ENCODE measurements around the gene SPEG. TPM values are rescaled to one million over a fixed set of nuclear protein-coding genes. Genes with fewer than 3 reads are reported as not detected.

The SPEG gene
- total and polyA plus RNA-seq, 2 of the 13 experiments (the other 11 are each of a cell fraction or from before 2014, with no cell fraction given) = 0.18 to 0.24 TPM

- TF ChIP-seq ZNF577 (CRISPR knock-in tag; IDR thresholded peaks at IDR 0.05; ENCODE audit: borderline replicate concordance, low read depth) (no peak), ZNF780A (CRISPR knock-in tag; IDR thresholded peaks at IDR 0.05) (no peak), MXI1 (IDR thresholded peaks at IDR 0.05; ENCODE audit: borderline replicate concordance, low read depth, low read length) (no peak; the same call in 2 of the 3 replicates), MAFK (conservative IDR thresholded peaks at IDR 0.05 in 1 of 2, IDR thresholded peaks at IDR 0.05 in 1 of 2; ENCODE audit: low read length in 2 of 2) (no peak), ADNP (CRISPR knock-in tag; IDR thresholded peaks at IDR 0.05) (no peak), MTF2 (CRISPR knock-in tag; IDR thresholded peaks at IDR 0.05; ENCODE audit: borderline replicate concordance) (no peak; the same call in 1 of the 2 replicates), CENPX (CRISPR knock-in tag; IDR thresholded peaks at IDR 0.05) (no peak), ZNF510 (CRISPR knock-in tag; IDR thresholded peaks at IDR 0.05; ENCODE audit: low read depth) (0 out of 2 replicates have a peak, but pooled peaks have one; percentile 18), KMT2A (CRISPR knock-in tag; IDR thresholded peaks at IDR 0.05) (0 out of 2 replicates have a peak, but pooled peaks have one; percentile 28), ZNF784 (CRISPR knock-in tag; IDR thresholded peaks at IDR 0.05; ENCODE audit: borderline replicate concordance) (peak; percentile 16; the same call in 1 of the 2 replicates), ZNF567 (CRISPR knock-in tag; IDR thresholded peaks at IDR 0.05; ENCODE audit: borderline replicate concordance) (peak; percentile 54; the same call in 1 of the 2 replicates), FOXA3 (CRISPR knock-in tag; IDR thresholded peaks at IDR 0.05) (peak; percentile 12; the same call in 1 of the 2 replicates)
- TF ChIP-seq, protein P1, sequence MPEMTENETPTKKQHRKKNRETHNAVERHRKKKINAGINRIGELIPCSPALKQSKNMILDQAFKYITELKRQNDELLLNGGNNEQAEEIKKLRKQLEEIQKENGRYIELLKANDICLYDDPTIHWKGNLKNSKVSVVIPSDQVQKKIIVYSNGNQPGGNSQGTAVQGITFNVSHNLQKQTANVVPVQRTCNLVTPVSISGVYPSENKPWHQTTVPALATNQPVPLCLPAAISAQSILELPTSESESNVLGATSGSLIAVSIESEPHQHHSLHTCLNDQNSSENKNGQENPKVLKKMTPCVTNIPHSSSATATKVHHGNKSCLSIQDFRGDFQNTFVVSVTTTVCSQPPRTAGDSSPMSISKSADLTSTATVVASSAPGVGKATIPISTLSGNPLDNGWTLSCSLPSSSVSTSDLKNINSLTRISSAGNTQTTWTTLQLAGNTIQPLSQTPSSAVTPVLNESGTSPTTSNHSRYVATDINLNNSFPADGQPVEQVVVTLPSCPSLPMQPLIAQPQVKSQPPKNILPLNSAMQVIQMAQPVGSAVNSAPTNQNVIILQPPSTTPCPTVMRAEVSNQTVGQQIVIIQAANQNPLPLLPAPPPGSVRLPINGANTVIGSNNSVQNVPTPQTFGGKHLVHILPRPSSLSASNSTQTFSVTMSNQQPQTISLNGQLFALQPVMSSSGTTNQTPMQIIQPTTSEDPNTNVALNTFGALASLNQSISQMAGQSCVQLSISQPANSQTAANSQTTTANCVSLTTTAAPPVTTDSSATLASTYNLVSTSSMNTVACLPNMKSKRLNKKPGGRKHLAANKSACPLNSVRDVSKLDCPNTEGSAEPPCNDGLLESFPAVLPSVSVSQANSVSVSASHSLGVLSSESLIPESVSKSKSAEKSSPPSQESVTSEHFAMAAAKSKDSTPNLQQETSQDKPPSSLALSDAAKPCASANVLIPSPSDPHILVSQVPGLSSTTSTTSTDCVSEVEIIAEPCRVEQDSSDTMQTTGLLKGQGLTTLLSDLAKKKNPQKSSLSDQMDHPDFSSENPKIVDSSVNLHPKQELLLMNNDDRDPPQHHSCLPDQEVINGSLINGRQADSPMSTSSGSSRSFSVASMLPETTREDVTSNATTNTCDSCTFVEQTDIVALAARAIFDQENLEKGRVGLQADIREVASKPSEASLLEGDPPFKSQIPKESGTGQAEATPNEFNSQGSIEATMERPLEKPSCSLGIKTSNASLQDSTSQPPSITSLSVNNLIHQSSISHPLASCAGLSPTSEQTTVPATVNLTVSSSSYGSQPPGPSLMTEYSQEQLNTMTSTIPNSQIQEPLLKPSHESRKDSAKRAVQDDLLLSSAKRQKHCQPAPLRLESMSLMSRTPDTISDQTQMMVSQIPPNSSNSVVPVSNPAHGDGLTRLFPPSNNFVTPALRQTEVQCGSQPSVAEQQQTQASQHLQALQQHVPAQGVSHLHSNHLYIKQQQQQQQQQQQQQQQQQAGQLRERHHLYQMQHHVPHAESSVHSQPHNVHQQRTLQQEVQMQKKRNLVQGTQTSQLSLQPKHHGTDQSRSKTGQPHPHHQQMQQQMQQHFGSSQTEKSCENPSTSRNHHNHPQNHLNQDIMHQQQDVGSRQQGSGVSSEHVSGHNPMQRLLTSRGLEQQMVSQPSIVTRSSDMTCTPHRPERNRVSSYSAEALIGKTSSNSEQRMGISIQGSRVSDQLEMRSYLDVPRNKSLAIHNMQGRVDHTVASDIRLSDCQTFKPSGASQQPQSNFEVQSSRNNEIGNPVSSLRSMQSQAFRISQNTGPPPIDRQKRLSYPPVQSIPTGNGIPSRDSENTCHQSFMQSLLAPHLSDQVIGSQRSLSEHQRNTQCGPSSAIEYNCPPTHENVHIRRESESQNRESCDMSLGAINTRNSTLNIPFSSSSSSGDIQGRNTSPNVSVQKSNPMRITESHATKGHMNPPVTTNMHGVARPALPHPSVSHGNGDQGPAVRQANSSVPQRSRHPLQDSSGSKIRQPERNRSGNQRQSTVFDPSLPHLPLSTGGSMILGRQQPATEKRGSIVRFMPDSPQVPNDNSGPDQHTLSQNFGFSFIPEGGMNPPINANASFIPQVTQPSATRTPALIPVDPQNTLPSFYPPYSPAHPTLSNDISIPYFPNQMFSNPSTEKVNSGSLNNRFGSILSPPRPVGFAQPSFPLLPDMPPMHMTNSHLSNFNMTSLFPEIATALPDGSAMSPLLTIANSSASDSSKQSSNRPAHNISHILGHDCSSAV (CRISPR knock-in tag; IDR thresholded peaks at IDR 0.05; ENCODE audit: borderline replicate concordance) = no peak
- TF ChIP-seq, protein P2, sequence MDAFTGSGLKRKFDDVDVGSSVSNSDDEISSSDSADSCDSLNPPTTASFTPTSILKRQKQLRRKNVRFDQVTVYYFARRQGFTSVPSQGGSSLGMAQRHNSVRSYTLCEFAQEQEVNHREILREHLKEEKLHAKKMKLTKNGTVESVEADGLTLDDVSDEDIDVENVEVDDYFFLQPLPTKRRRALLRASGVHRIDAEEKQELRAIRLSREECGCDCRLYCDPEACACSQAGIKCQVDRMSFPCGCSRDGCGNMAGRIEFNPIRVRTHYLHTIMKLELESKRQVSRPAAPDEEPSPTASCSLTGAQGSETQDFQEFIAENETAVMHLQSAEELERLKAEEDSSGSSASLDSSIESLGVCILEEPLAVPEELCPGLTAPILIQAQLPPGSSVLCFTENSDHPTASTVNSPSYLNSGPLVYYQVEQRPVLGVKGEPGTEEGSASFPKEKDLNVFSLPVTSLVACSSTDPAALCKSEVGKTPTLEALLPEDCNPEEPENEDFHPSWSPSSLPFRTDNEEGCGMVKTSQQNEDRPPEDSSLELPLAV (CRISPR knock-in tag; conservative IDR thresholded peaks at IDR 0.05; ENCODE audit: low read depth) = no peak
- TF ChIP-seq, protein P3, sequence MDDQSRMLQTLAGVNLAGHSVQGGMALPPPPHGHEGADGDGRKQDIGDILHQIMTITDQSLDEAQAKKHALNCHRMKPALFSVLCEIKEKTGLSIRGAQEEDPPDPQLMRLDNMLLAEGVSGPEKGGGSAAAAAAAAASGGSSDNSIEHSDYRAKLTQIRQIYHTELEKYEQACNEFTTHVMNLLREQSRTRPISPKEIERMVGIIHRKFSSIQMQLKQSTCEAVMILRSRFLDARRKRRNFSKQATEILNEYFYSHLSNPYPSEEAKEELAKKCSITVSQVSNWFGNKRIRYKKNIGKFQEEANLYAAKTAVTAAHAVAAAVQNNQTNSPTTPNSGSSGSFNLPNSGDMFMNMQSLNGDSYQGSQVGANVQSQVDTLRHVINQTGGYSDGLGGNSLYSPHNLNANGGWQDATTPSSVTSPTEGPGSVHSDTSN (CRISPR knock-in tag; IDR thresholded peaks at IDR 0.05; ENCODE audit: borderline replicate concordance) = no peak
Measured at GRCh38 chr2:219497495-219498279, 63.0 kb downstream of the SPEG start (continued).
